NB4 (cell line): ENCODE measurements around the gene SLC6A11.

Experiments used
- CTCF ChIP-seq: IDR thresholded peaks from one replicate; pipeline ENCODE4 v1.5.1; 2012; ENCODE audit warnings: low read depth, low read length
- POLR2A ChIP-seq: IDR thresholded peaks from 2 replicates; pipeline ENCODE4 v1.6.1; 2011; ENCODE audit warnings: mild to moderate bottlenecking; ENCODE audit not compliant: insufficient read length; ENCODE audit errors: extremely low read depth

GRCh38 chr3:10889206-10889960, 73.4 kb downstream of the SLC6A11 start:
- TF ChIP-seq CTCF = no peak
- TF ChIP-seq POLR2A = no peak
